SK-N-SH (cell line): Measurements from ENCODE around the gene ATP6V1C2. TPM values are rescaled to one million over a fixed set of nuclear protein-coding genes. Genes with fewer than 3 reads are reported as not detected.

Source experiments
- CTCF ChIA-PET: fragments of 300-600, 350-600 bp; formaldehyde crosslinking; extraction: SDS; loops from one replicate; lab custom pipeline; 2021; lab: Yijun Ruan, JAX
- POLR2A ChIA-PET: fragments of 350-600 bp; sonication (Branson Sonifier 250); formaldehyde crosslinking; extraction: SDS; loops from one replicate; lab custom pipeline; 2020; ENCODE audit warnings: antibody characterized with exemption, inconsistent platforms; lab: Yijun Ruan, JAX
- DNase-seq: peaks from one replicate; pipeline ENCODE4 v3.0.0; 2012
- H2AFZ ChIP-seq: fragments of 200-600 bp; sonication (generic); 2 replicates; pipeline ENCODE4 v1.8.1; 2016; ENCODE audit warnings: antibody characterized with exemption, mild to moderate bottlenecking, low read depth
- H3F3A ChIP-seq: fragments of 200-600 bp; sonication (generic); replicated peaks from 2 replicates; pipeline ENCODE3; 2016; ENCODE audit warnings: antibody characterized with exemption, mild to moderate bottlenecking; ENCODE audit not compliant: insufficient read depth
- H3K27ac ChIP-seq, 2 experiments: fragments of 200-500 bp in 1 of 2; fragments of 200-600 bp in 1 of 2; sonication (Bioruptor generic) in 1 of 2; sonication (generic), shearing (Covaris generic) in 1 of 2; 2 replicates each; pipeline versions ENCODE4 v1.5.1 to v1.6.1; 2014 to 2016; ENCODE audit warnings: low read depth in 2 of 2, inconsistent platforms in 1 of 2, low read length in 1 of 2, mild to moderate bottlenecking in 1 of 2, mixed read lengths in 1 of 2
- H3K27me3 ChIP-seq: fragments of 200-600 bp; sonication (generic), shearing (Covaris generic); 2 replicates; pipeline ENCODE4 v1.6.1; 2016; ENCODE audit warnings: mixed run types; ENCODE audit not compliant: insufficient read depth
- H3K36me3 ChIP-seq, 2 experiments: fragments of 200-500 bp in 1 of 2; fragments of 200-600 bp in 1 of 2; sonication (Bioruptor generic) in 1 of 2; sonication (generic) in 1 of 2; replicated peaks in 1 of 2; 2 replicates each; pipeline versions ENCODE3 to v1.5.1; 2014 to 2016; ENCODE audit warnings: low read length in 1 of 2, mild to moderate bottlenecking in 1 of 2; ENCODE audit not compliant: insufficient read depth in 2 of 2, control insufficient read depth in 1 of 2
- H3K4me1 ChIP-seq, 2 experiments: fragments of 200-500 bp in 1 of 2; fragments of 200-600 bp in 1 of 2; sonication (Bioruptor generic) in 1 of 2; sonication (generic), shearing (Covaris generic) in 1 of 2; 2 replicates each; pipeline versions ENCODE4 v1.5.1 to v1.6.1; 2014 to 2016; ENCODE audit warnings: low read depth in 1 of 2, low read length in 1 of 2, mixed run types in 1 of 2; ENCODE audit not compliant: insufficient read depth in 2 of 2, control insufficient read depth in 1 of 2
- H3K4me2 ChIP-seq: fragments of 200-600 bp; sonication (generic), shearing (Covaris generic); 2 replicates; pipeline ENCODE4 v1.6.1; 2017; ENCODE audit warnings: mixed run types
- H3K4me3 ChIP-seq, 2 experiments: fragments of 200-500 bp in 1 of 2; fragments of 200-600 bp in 1 of 2; sonication (Bioruptor generic) in 1 of 2; sonication (generic), shearing (Covaris generic) in 1 of 2; 2 replicates each; pipeline versions ENCODE4 v1.5.1 to v1.8.1; 2014 to 2016; ENCODE audit warnings: low read depth in 2 of 2, inconsistent platforms in 1 of 2, low read length in 1 of 2, mild to moderate bottlenecking in 1 of 2, mixed read lengths in 1 of 2, moderate library complexity in 1 of 2
- H3K79me2 ChIP-seq: fragments of 200-600 bp; sonication (generic); 2 replicates; pipeline ENCODE4 v1.8.1; 2017; ENCODE audit warnings: mild to moderate bottlenecking; ENCODE audit not compliant: insufficient read depth
- H3K9ac ChIP-seq: fragments of 200-600 bp; sonication (generic); 2 replicates; pipeline ENCODE4 v1.6.1; 2017; ENCODE audit warnings: mixed run types
- H3K9me2 ChIP-seq: fragments of 200-600 bp; sonication (generic); 2 replicates; pipeline ENCODE4 v1.6.1; 2017; ENCODE audit warnings: mixed run types
- H3K9me3 ChIP-seq: fragments of 200-600 bp; sonication (generic); 2 replicates; pipeline ENCODE4 v1.6.1; 2017; ENCODE audit warnings: mixed run types, mild to moderate bottlenecking, moderate library complexity
- H4K20me1 ChIP-seq: fragments of 200-600 bp; sonication (generic); 2 replicates; pipeline ENCODE4 v1.6.1; 2017; ENCODE audit warnings: mild to moderate bottlenecking, mixed run types; ENCODE audit not compliant: insufficient read depth
- CHD2 ChIP-seq: fragments of 150-350 bp; IDR thresholded peaks from 2 replicates; pipeline ENCODE4 v1.6.1; 2018; ENCODE audit warnings: low read length; ENCODE audit not compliant: partially characterized antibody
- CTCF ChIP-seq: fragments of 200-600 bp; sonication (generic); IDR thresholded peaks from 2 replicates; pipeline ENCODE4 v1.6.1; 2017; ENCODE audit warnings: antibody characterized with exemption, mild to moderate bottlenecking, moderate library complexity
- EZH2phosphoT487 ChIP-seq: fragments of 200-600 bp; sonication (generic); IDR thresholded peaks from 2 replicates; pipeline ENCODE4 v1.6.1; 2017; ENCODE audit warnings: low read depth, mixed run types, mild to moderate bottlenecking, antibody characterized with exemption, moderate library complexity, borderline replicate concordance
- GATA2 ChIP-seq: sonication (generic); formaldehyde crosslinking; IDR thresholded peaks from 2 replicates; pipeline ENCODE4 v1.5.0; 2020; ENCODE audit warnings: mild to moderate bottlenecking, missing genetic modification reagents
- IRF3 ChIP-seq: fragments of 150-350 bp; IDR thresholded peaks from 2 replicates; pipeline ENCODE4 v1.6.1; 2016; ENCODE audit warnings: mild to moderate bottlenecking, low read depth, low read length
- RAD21 ChIP-seq: IDR thresholded peaks from 2 replicates; pipeline ENCODE4 v1.6.1; 2012; ENCODE audit warnings: mild to moderate bottlenecking, low read length
- SMC3 ChIP-seq: IDR thresholded peaks from 2 replicates; pipeline ENCODE4 v1.6.1; 2012; ENCODE audit warnings: low read depth, low read length, improper control_type of control experiment
- TEAD4 ChIP-seq: IDR thresholded peaks from 2 replicates; pipeline ENCODE4 v1.4.0; 2012; ENCODE audit warnings: mild to moderate bottlenecking, borderline replicate concordance; ENCODE audit not compliant: insufficient read depth
- WGBS: methylation state at CpG from one replicate; pipeline ENCODE4 v1.1.6; 2017; ENCODE audit warnings: low lambda C conversion rate; 5-methylcytosine and 5-hydroxymethylcytosine counted together
- polyA plus RNA-seq, 3 experiments: library from polyadenylated mRNA; depleted of rRNA; stranded (reverse); fragments of >200 nt; gene quantifications; 2 replicates each; pipeline ENCODE4 v1.2.3, GENCODE V29; 2012

Gene ATP6V1C2
- polyA plus RNA-seq, 1 of the 3 experiments (the other 2 are of a cell fraction), result 0.12 TPM

DNA sequence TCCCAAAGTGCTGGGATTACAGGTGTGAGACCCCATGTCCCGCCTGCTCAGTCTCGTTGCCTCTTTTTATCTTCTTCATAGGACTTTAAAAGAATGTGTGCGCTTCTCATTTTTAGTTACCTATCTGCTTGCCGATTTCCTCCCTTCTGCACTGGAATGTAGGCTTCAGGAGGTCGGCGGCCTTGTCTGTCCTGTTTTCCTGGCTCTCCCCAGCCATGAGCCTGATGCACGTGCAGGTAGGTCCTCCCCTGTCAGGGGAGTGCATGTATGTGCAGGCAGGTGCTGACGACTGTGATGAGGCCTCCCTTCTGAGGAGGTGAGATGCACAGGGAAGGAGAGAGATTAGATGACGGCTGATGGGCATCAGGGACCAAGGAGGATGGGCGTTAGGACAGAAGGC lies 13.6 kb upstream of the ATP6V1C2 start:
- TF ChIP-seq CHD2 (no peak), IRF3 (no peak), EZH2phosphoT487 (no peak), TEAD4 (no peak)
- no peaks in the 10 kb centered on the region for H4K20me1 ChIP-seq
- no peaks in the 10 kb centered on the region for H3K79me2 ChIP-seq
- H3K9me3 ChIP-seq, result no peaks in the 10 kb centered on the region
- no peak for DNase-seq
- H3K4me1 ChIP-seq, result no peaks in the 10 kb centered on the region
- ChIA-PET POLR2A (no interaction called here), CTCF (no interaction called here)
- no peaks in the 10 kb centered on the region for H3K9me2 ChIP-seq
- H3F3A ChIP-seq, result no peaks in the 10 kb centered on the region
- H3K4me2 ChIP-seq, result no peak overlapping the region
- H3K27me3 ChIP-seq, result peaks cover 9% of the 10 kb centered on the region; the same call in 1 of the 2 replicates
- WGBS, result 58% methylated on average over 10 of the region's 10 CpGs
- H3K36me3 ChIP-seq, result no peaks in the 10 kb centered on the region
- no peak overlapping the region for H3K4me3 ChIP-seq
- H3K27ac ChIP-seq, result no peak overlapping the region
- no peak overlapping the region for H3K9ac ChIP-seq
- no peak overlapping the region for H2AFZ ChIP-seq

DNA sequence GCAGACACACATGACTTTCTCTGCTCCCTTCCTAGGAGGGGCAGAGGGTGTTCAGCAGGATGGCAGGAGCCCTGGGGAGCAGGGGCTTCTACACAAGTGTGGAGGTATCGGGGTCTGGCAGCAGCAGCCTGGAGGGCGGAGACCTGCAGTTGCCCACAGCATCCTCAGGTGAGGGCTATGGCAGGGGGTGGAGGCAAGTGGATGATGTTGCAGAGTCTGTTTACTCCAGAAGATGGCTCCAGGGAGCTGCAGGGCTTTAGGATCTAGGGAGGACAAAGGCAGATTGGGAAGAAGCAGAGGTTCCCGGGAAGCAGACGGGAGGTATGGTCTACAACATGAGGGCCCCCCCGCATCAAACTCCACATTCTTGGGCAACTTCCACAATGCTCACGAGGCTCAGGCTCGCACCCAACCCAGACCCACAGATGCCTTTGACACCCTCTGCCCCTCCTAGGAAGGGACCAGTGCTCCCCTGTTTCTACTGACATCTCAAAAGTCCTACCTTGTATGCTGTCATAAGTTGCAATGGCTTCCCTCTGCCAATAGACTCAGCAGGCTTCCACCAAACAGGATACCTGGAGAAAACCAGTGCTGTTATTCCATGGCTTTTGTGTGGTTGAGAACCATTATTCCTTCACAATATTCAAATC lies 12.0 kb upstream of the ATP6V1C2 start:
- TF ChIP-seq SMC3, result peak; percentile 44
- TF ChIP-seq CTCF, result peak; percentile 55
- no peak for TF ChIP-seq GATA2 (CRISPR knock-in tag)
- peak; percentile 61 for TF ChIP-seq RAD21
- Histone ChIP-seq H2AFZ (no peak overlapping the region), H3K4me3 (no peak overlapping the region), H4K20me1 (no peaks in the 10 kb centered on the region), H3K79me2 (no peaks in the 10 kb centered on the region), H3K36me3 (no peaks in the 10 kb centered on the region), H3K27ac (no peak overlapping the region), H3K27me3 (peaks cover 9% of the 10 kb centered on the region; the same call in 1 of the 2 replicates), H3K9ac (no peak overlapping the region), H3K4me1 (no peaks in the 10 kb centered on the region), H3F3A (no peaks in the 10 kb centered on the region), H3K9me2 (no peaks in the 10 kb centered on the region), H3K9me3 (no peaks in the 10 kb centered on the region), H3K4me2 (no peak overlapping the region)
- DNase-seq, result peak; percentile 50
- 36% methylated on average over 7 of the region's 7 CpGs for WGBS
- CTCF ChIA-PET, result interaction anchor here (1.0 to 1.6 kb wide), 2 partner anchors 9 to 12 kb away, joined by 3 to 5 read pairs; partner anchors contain the start of gene ATP6V1C2
- POLR2A ChIA-PET, result no interaction called here
